HG03045 (cell line): ENCODE results near the gene TRA2B.

Source experiments
- ATAC-seq: cut with Tn5 transposase; IDR thresholded peaks from one replicate; pipeline ENCODE4 v1.9.1; 2021; ENCODE audit warnings: mild to moderate bottlenecking, moderate library complexity; ENCODE audit not compliant: unreplicated experiment

Gene TRA2B

GRCh38 chr3:185881926-185882325 lies 55.9 kb downstream of the TRA2B start:
- no peak for ATAC-seq

- ATAC-seq: no peak
Observed at GRCh38 chr3:185880600-185880999, 57.2 kb downstream of the TRA2B start.

- ATAC-seq: no peak
Observed at GRCh38 chr3:185878920-185879319, 58.9 kb downstream of the TRA2B start.

- ATAC-seq: no peak
Observed at GRCh38 chr3:185874119-185874518, 63.7 kb downstream of the TRA2B start.

GRCh38 chr3:185867650-185868049 lies 70.2 kb downstream of the TRA2B start:
- no peak for ATAC-seq

GRCh38 chr3:185866995-185867394 lies 70.8 kb downstream of the TRA2B start:
- ATAC-seq: no peak

GRCh38 chr3:185866555-185866954 lies 71.3 kb downstream of the TRA2B start:
- no peak for ATAC-seq
